HepG2 (cell line): Measurements from ENCODE around the gene CYBRD1. TPM values are rescaled to one million over a fixed set of nuclear protein-coding genes. Genes with fewer than 3 reads are reported as not detected.

Experiments used
- ATAC-seq: fragments of 200-7000 bp; cut with Tn5 transposase; 3 replicates; pipeline ENCODE4 v1.9.1; 2020; ENCODE audit warnings: mild to moderate bottlenecking, moderate library complexity
- BruUV-seq: library from RNA; stranded (reverse); fragments of 400-500 nt; replicated peaks from 2 replicates; lab custom pipeline; 2021; lab: Mats Ljungman, UMichigan
- CTCF ChIA-PET: fragments of 300-600 bp; formaldehyde crosslinking; extraction: SDS; loops from one replicate; lab custom pipeline; 2021; ENCODE audit warnings: low total read pairs, inconsistent platforms, low intra/inter-chr PET ratio; lab: Yijun Ruan, JAX
- POLR2A ChIA-PET: fragments of 350-600 bp; sonication (Branson Sonifier 250); formaldehyde crosslinking; loops from one replicate; lab custom pipeline; 2020; ENCODE audit warnings: antibody characterized with exemption, inconsistent platforms; lab: Yijun Ruan, JAX
- DNase-seq: peaks from one replicate; pipeline ENCODE4 v3.0.0-alpha.2; 2015; ENCODE audit warnings: low spot score
- FAIRE-seq: peaks from 3 replicates; lab custom pipeline; 2011; peaks lifted over from hg19 to GRCh38; lab: Jason Lieb, UNC
- H2AFZ ChIP-seq: one replicate; pipeline ENCODE4 v1.6.1; 2011; ENCODE audit warnings: low read length, inconsistent platforms
- H3K27ac ChIP-seq: fragments of 300-600 bp; 3 replicates; pipeline ENCODE4 v1.8.0; 2011; ENCODE audit warnings: mixed run types, mild to moderate bottlenecking, mixed read lengths, low read length, inconsistent platforms; ENCODE audit not compliant: insufficient read depth; ENCODE audit errors: extremely low read length
- H3K27me3 ChIP-seq, 2 experiments: fragments of 200-600 bp in 1 of 2; 2 replicates in 1 of 2; 3 replicates in 1 of 2; pipeline versions ENCODE4 v1.6.0 to v1.8.0; 2011; ENCODE audit warnings: low read length in 2 of 2, mild to moderate bottlenecking in 2 of 2, moderate library complexity in 2 of 2, inconsistent platforms in 1 of 2; ENCODE audit not compliant: insufficient read depth in 2 of 2, control insufficient read depth in 1 of 2
- H3K36me3 ChIP-seq, 2 experiments: fragments of 200-600 bp in 1 of 2; replicated peaks in 1 of 2; 2 replicates in 1 of 2; 3 replicates in 1 of 2; pipeline versions ENCODE4 v1.5.1 to v1.8.0; 2011; ENCODE audit warnings: low read length in 2 of 2, inconsistent platforms in 1 of 2; ENCODE audit not compliant: insufficient read depth in 2 of 2, control insufficient read depth in 1 of 2
- H3K4me1 ChIP-seq: 2 replicates; pipeline ENCODE4 v1.5.1; 2012; ENCODE audit warnings: low read length, inconsistent platforms; ENCODE audit not compliant: insufficient read depth
- H3K4me2 ChIP-seq: 2 replicates; pipeline ENCODE4 v1.6.0; 2011; ENCODE audit warnings: low read depth, low read length, inconsistent platforms
- H3K4me3 ChIP-seq, 3 experiments: fragments of 200-600 bp in 1 of 3; sonication (generic), shearing (Covaris generic) in 1 of 3; replicated peaks in 1 of 3; 2 replicates each; pipeline ENCODE4 v1.5.1; 2011 to 2016; ENCODE audit warnings: low read length in 3 of 3, inconsistent platforms in 2 of 3, low read depth in 2 of 3, mild to moderate bottlenecking in 2 of 3, control low read depth in 1 of 3, mixed read lengths in 1 of 3; ENCODE audit not compliant: insufficient read depth in 1 of 3
- H3K79me2 ChIP-seq: one replicate; pipeline ENCODE4 v1.6.1; 2011; ENCODE audit warnings: low read length, inconsistent platforms; ENCODE audit not compliant: insufficient read depth
- H3K9ac ChIP-seq: 2 replicates; pipeline ENCODE4 v1.6.0; 2011; ENCODE audit warnings: mild to moderate bottlenecking, low read depth, low read length, inconsistent platforms; ENCODE audit not compliant: insufficient read depth
- H3K9me3 ChIP-seq: 2 replicates; pipeline ENCODE4 v1.5.1; 2012; ENCODE audit warnings: mild to moderate bottlenecking, low read length
- H4K20me1 ChIP-seq: 2 replicates; pipeline ENCODE4 v1.6.0; 2011; ENCODE audit warnings: inconsistent platforms, mild to moderate bottlenecking, low read length, moderate library complexity; ENCODE audit not compliant: insufficient read depth
- CBX2 ChIP-seq, 2 experiments: fragments of 200-600 bp in 1 of 2; sonication (generic); formaldehyde crosslinking in 1 of 2; IDR thresholded peaks; 2 replicates each; pipeline versions ENCODE4 v1.7.0 to v1.8.1; 2018 to 2022; ENCODE audit warnings: low read depth in 2 of 2, low read length in 1 of 2, mild to moderate bottlenecking in 1 of 2, missing genetic modification reagents in 1 of 2
- MNT ChIP-seq: fragments of 450-650 bp; IDR thresholded peaks from 2 replicates; pipeline ENCODE4 v1.6.1; 2016
- ZGPAT ChIP-seq: IDR thresholded peaks from 2 replicates; pipeline ENCODE4 v1.6.1; 2016; ENCODE audit warnings: mild to moderate bottlenecking
- ZNF335 ChIP-seq: sonication (generic); formaldehyde crosslinking; IDR thresholded peaks from 2 replicates; pipeline ENCODE4 v1.4.0; 2020; ENCODE audit warnings: missing genetic modification reagents
- ZNF446 ChIP-seq: sonication (generic); formaldehyde crosslinking; IDR thresholded peaks from 2 replicates; pipeline ENCODE4 v1.5.0; 2020; ENCODE audit warnings: mild to moderate bottlenecking, missing genetic modification reagents
- ZSCAN30 ChIP-seq: sonication (generic); formaldehyde crosslinking; IDR thresholded peaks from 2 replicates; pipeline ENCODE4 v1.5.0; 2020; ENCODE audit warnings: mild to moderate bottlenecking, missing genetic modification reagents
- ZSCAN9 ChIP-seq: IDR thresholded peaks from 2 replicates; pipeline ENCODE4 v1.6.1; 2016; ENCODE audit warnings: borderline replicate concordance
- WGBS: methylation state at CpG from one replicate; pipeline ENCODE4 v1.1.6; 2017; ENCODE audit warnings: low lambda C conversion rate; 5-methylcytosine and 5-hydroxymethylcytosine counted together
- in situ Hi-C: cut with HindIII; loops from 2 replicates; pipeline ENCODE4 v1.10.0; 2017; ENCODE audit warnings: low pct_unique_long_range_greater_than_20kb; ENCODE audit not compliant: extremely low pct_ligation_motif_present
- intact Hi-C: fragments of 100-400 bp; cut with micrococcal nuclease; formaldehyde crosslinking; loops from one replicate; pipeline ENCODE4 v1.10.0; 2022; ENCODE audit not compliant: unreplicated experiment
- polyA plus RNA-seq, 8 experiments: library from polyadenylated mRNA; depleted of rRNA in 3 of 8; stranded (reverse) in 7 of 8; unstranded in 1 of 8; fragments of >200 nt; fragmentation: Illumina TruSeq in 4 of 8; extraction: Trizol in 4 of 8; gene quantifications; 2 replicates each; pipeline versions ENCODE4 v1.2.1 to v1.2.3, GENCODE V29; 2011 to 2016; ENCODE audit warnings: low read depth in 4 of 8, missing spikeins in 1 of 8, mixed read lengths in 1 of 8; ENCODE audit not compliant: insufficient read depth in 1 of 8
- total RNA-seq, 5 experiments: library from RNA; depleted of rRNA; stranded (reverse); fragments of >200 nt; fragmentation: Illumina TruSeq; extraction: Trizol; gene quantifications; 2 replicates each; pipeline ENCODE4 v1.2.3, GENCODE V29; 2016; ENCODE audit warnings: low read depth in 1 of 5

Gene CYBRD1
- total and polyA plus RNA-seq, 2 of the 13 experiments (the other 11 are each of a cell fraction or from before 2014, with no cell fraction given), result 0.13 to 0.42 TPM

- POLR2A ChIA-PET, result no interaction called here
- no peaks in the 10 kb centered on the region for H3K79me2 ChIP-seq
- no peak overlapping the region for H3K9ac ChIP-seq
- WGBS, result 83% methylated on average over 1 of the region's 1 CpG
- intact Hi-C loops (no loop called here), in situ Hi-C loops (no loop called here)
- no peak for TF ChIP-seq ZNF335 (CRISPR knock-in tag)
- TF ChIP-seq MNT, result no peak
- no peak for TF ChIP-seq ZNF446 (CRISPR knock-in tag)
- TF ChIP-seq CBX2 (IDR thresholded peaks at IDR 0.05; ENCODE audit: low read depth, low read length), result no peak
- no peak for TF ChIP-seq CBX2 (CRISPR knock-in tag; IDR thresholded peaks at IDR 0.05; ENCODE audit: low read depth)
- no peak for TF ChIP-seq ZSCAN30 (CRISPR knock-in tag)
- no peak for TF ChIP-seq ZGPAT
- TF ChIP-seq ZSCAN9 (CRISPR knock-in tag), result no peak
- H2AFZ ChIP-seq, result no peak overlapping the region
- H3K27ac ChIP-seq, result no peak overlapping the region
- FAIRE-seq, result peak; percentile 40
- no peaks in the 10 kb centered on the region for H3K27me3 ChIP-seq
- no TSS peak for BruUV-seq
- H3K4me1 ChIP-seq, result no peaks in the 10 kb centered on the region
- CTCF ChIA-PET, result no interaction called here
- no peak overlapping the region for H3K4me3 ChIP-seq
- peaks cover 12% of the 10 kb centered on the region; the same call in 1 of the 2 replicates for H3K9me3 ChIP-seq
- no peak for ATAC-seq
- DNase-seq, result no peak
- H4K20me1 ChIP-seq, result no peaks in the 10 kb centered on the region
- H3K4me2 ChIP-seq, result no peak overlapping the region
- peaks cover 3 to 27% of the 10 kb centered on the region in 2 experiments; a peak in 3 of 5 replicates for H3K36me3 ChIP-seq
Measured at GRCh38 chr2:171485116-171485515, 37.2 kb upstream of the CYBRD1 start.
